GM12864 (cell line): Measurements from ENCODE around the gene ZNF10.

Experiments
- DNase-seq: peaks from one replicate; pipeline ENCODE4 v3.0.0-alpha.2; 2011; ENCODE audit warnings: low read depth
- H3K4me3 ChIP-seq: 2 replicates; pipeline ENCODE4 v1.5.1; 2011; ENCODE audit warnings: mild to moderate bottlenecking, low read depth, low read length, control low read depth
- TF ChIP-seq, protein P1 (sequence below): IDR thresholded peaks from 2 replicates; pipeline ENCODE4 v1.5.1; 2011; ENCODE audit warnings: low read depth, mild to moderate bottlenecking, moderate library complexity, low read length, control low read depth, inconsistent platforms; ENCODE audit errors: missing control alignments

Gene ZNF10

GRCh38 chr12:133130038-133130807 is at the start of gene ZNF10, which contains the start of gene ZNF891:
Gene ZNF10, plus strand, starts transcription at chr12:133130627. Its CDS starts 13,866 bp downstream, at chr12:133144493.
Gene ZNF891, minus strand, starts transcription at chr12:133130274. Its CDS starts 8,356 bp downstream, at chr12:133121918.
- TF ChIP-seq, protein P1, sequence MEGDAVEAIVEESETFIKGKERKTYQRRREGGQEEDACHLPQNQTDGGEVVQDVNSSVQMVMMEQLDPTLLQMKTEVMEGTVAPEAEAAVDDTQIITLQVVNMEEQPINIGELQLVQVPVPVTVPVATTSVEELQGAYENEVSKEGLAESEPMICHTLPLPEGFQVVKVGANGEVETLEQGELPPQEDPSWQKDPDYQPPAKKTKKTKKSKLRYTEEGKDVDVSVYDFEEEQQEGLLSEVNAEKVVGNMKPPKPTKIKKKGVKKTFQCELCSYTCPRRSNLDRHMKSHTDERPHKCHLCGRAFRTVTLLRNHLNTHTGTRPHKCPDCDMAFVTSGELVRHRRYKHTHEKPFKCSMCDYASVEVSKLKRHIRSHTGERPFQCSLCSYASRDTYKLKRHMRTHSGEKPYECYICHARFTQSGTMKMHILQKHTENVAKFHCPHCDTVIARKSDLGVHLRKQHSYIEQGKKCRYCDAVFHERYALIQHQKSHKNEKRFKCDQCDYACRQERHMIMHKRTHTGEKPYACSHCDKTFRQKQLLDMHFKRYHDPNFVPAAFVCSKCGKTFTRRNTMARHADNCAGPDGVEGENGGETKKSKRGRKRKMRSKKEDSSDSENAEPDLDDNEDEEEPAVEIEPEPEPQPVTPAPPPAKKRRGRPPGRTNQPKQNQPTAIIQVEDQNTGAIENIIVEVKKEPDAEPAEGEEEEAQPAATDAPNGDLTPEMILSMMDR, result no peak
- peak within 1 kb of the TSS; percentile 75 for H3K4me3 ChIP-seq
- peak; percentile 86 for DNase-seq

DNA sequence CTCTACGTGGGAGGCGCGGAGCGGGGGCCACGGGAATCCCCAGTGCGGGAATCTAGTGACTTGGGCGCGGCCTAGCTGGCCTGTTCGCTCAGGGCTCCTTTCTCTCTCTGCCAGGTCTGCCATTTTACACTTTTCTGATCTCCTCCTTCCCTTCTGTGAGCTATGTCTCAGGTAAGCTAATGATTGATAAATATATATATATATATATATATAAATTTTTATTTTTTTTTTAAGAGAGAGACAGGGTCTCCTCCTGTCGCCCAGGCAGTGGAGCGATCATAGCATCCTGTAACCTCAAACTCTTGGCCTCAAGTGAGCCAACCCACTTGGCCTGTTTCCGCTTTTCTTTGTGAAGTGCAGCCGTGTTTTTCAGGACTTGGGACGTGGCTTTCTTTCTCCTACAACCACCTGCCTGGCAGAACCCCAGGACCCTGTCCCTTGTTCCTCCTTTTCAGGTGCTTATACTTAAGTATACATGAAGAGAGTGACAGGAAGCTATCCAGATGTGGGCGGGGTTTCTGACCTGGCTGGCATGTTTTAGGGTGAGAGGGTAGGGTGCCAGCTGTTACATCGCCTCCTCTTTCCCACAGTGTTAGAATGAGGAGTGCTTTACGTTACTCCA is 49.2 kb upstream of the ZNF10 start:
- H3K4me3 ChIP-seq, result peak overlapping the region; percentile 91
- DNase-seq, result no peak

DNA sequence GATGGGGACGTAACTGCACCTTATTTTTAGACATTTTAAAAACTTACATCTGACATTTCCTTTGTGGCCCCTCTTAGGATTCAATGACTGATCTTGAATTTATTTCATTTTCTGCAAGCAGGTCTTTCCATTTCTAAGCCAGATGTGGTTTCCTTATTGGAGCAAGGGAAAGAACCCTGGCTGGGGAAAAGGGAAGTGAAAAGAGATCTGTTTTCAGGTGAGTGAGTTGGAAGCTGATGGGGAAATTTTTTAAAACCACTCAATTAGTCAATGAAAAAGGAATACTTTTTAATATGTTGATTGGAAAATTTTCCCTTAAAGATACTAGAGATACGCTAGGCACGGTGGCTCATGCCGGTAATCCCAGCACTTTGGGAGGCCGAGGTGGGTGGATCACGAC is 47.1 kb upstream of the ZNF10 start:
- H3K4me3 ChIP-seq, result no peak overlapping the region
- no peak for DNase-seq
- TF ChIP-seq, protein P1, result no peak

More for the DNA sequence above, 49.2 kb upstream of the ZNF10 start:
- TF ChIP-seq, protein P1, result no peak

- no peak overlapping the region for H3K4me3 ChIP-seq
- no peak for DNase-seq
- TF ChIP-seq, protein P1, result no peak
Measured at GRCh38 chr12:133105620-133106019, 24.8 kb upstream of the ZNF10 start.

DNA sequence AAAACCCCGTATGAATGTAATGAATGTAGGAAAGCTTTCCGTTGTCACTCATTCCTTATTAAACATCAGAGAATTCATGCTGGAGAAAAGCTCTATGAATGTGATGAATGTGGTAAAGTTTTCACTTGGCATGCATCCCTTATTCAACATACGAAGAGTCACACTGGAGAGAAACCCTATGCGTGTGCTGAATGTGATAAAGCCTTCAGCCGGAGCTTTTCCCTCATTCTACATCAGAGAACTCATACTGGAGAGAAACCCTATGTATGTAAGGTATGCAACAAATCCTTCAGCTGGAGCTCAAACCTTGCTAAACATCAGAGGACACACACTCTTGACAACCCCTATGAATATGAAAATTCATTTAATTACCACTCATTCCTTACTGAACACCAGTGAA is 24.2 kb upstream of the ZNF10 start:
- H3K4me3 ChIP-seq, result no peak overlapping the region
- TF ChIP-seq, protein P1, result no peak
- no peak for DNase-seq

- TF ChIP-seq, protein P1, result no peak
- DNase-seq, result no peak
- no peak overlapping the region for H3K4me3 ChIP-seq
Measured at GRCh38 chr12:133107121-133107520, 23.3 kb upstream of the ZNF10 start.
